ENCODE results near the gene POLD1.

POLD1 gene

GRCh38 chr19:50402544-50403301 is 18.6 kb downstream of the POLD1 start:
- H3K27me3 ChIP-seq (ENCODE audit: insufficient read depth, low read length) = no peaks in the 10 kb centered on the region
- peaks cover 57% of the 10 kb centered on the region for H3K36me3 ChIP-seq (ENCODE audit: insufficient read depth, low read depth, low read length)
- H3K4me3 ChIP-seq (ENCODE audit: low read length) = no peak overlapping the region

GRCh38 chr19:50406156-50406820 is 22.1 kb downstream of the POLD1 start:
- Histone ChIP-seq H3K4me1 (ENCODE audit: insufficient read depth, low read length) (no peaks in the 10 kb centered on the region), H3K27ac (ENCODE audit: low read length) (no peak overlapping the region), H3K9me3 (ENCODE audit: insufficient read depth, low read depth, low read length) (no peaks in the 10 kb centered on the region), H3K27me3 (ENCODE audit: insufficient read depth, low read length) (no peaks in the 10 kb centered on the region), H3K36me3 (ENCODE audit: insufficient read depth, low read depth, low read length) (peaks cover 77% of the 10 kb centered on the region), H3K4me3 (ENCODE audit: low read length) (no peak overlapping the region), H3K9ac (ENCODE audit: low read depth, low read length) (no peak overlapping the region)

More at GRCh38 chr19:50402544-50403301, 18.6 kb downstream of the POLD1 start:
- Histone ChIP-seq H3K9ac (ENCODE audit: low read depth, low read length) (no peak overlapping the region), H3K9me3 (ENCODE audit: insufficient read depth, low read depth, low read length) (no peaks in the 10 kb centered on the region), H3K27ac (ENCODE audit: low read length) (no peak overlapping the region), H3K4me1 (ENCODE audit: insufficient read depth, low read length) (no peaks in the 10 kb centered on the region)

- Histone ChIP-seq H3K9ac (ENCODE audit: low read depth, low read length) (no peak overlapping the region), H3K27ac (ENCODE audit: low read length) (no peak overlapping the region), H3K27me3 (ENCODE audit: insufficient read depth, low read length) (no peaks in the 10 kb centered on the region), H3K36me3 (ENCODE audit: insufficient read depth, low read depth, low read length) (peaks cover 77% of the 10 kb centered on the region), H3K4me1 (ENCODE audit: insufficient read depth, low read length) (no peaks in the 10 kb centered on the region), H3K9me3 (ENCODE audit: insufficient read depth, low read depth, low read length) (no peaks in the 10 kb centered on the region), H3K4me3 (ENCODE audit: low read length) (no peak overlapping the region)
Observed at GRCh38 chr19:50406829-50407228, 22.7 kb downstream of the POLD1 start.

- no peaks in the 10 kb centered on the region for H3K9me3 ChIP-seq (ENCODE audit: insufficient read depth, low read depth, low read length)
- H3K9ac ChIP-seq (ENCODE audit: low read depth, low read length) = no peak overlapping the region
- no peaks in the 10 kb centered on the region for H3K4me1 ChIP-seq (ENCODE audit: insufficient read depth, low read length)
- H3K27ac ChIP-seq (ENCODE audit: low read length) = no peak overlapping the region
- H3K27me3 ChIP-seq (ENCODE audit: insufficient read depth, low read length) = no peaks in the 10 kb centered on the region
- H3K36me3 ChIP-seq (ENCODE audit: insufficient read depth, low read depth, low read length) = peaks cover 68% of the 10 kb centered on the region
- no peak overlapping the region for H3K4me3 ChIP-seq (ENCODE audit: low read length)
Observed at GRCh38 chr19:50409347-50409746, 25.2 kb downstream of the POLD1 start.

- Histone ChIP-seq H3K9ac (ENCODE audit: low read depth, low read length) (no peak overlapping the region), H3K9me3 (ENCODE audit: insufficient read depth, low read depth, low read length) (no peaks in the 10 kb centered on the region), H3K36me3 (ENCODE audit: insufficient read depth, low read depth, low read length) (peaks cover 65% of the 10 kb centered on the region), H3K27ac (ENCODE audit: low read length) (no peak overlapping the region), H3K4me3 (ENCODE audit: low read length) (no peak overlapping the region), H3K4me1 (ENCODE audit: insufficient read depth, low read length) (no peaks in the 10 kb centered on the region), H3K27me3 (ENCODE audit: insufficient read depth, low read length) (no peaks in the 10 kb centered on the region)
Observed at GRCh38 chr19:50410109-50410508, 26.0 kb downstream of the POLD1 start.

GRCh38 chr19:50412419-50412818 is 28.3 kb downstream of the POLD1 start:
- no peak overlapping the region for H3K9ac ChIP-seq (ENCODE audit: low read depth, low read length)
- no peaks in the 10 kb centered on the region for H3K4me1 ChIP-seq (ENCODE audit: insufficient read depth, low read length)
- no peak overlapping the region for H3K4me3 ChIP-seq (ENCODE audit: low read length)
- H3K27me3 ChIP-seq (ENCODE audit: insufficient read depth, low read length) = no peaks in the 10 kb centered on the region
- peaks cover 45% of the 10 kb centered on the region for H3K36me3 ChIP-seq (ENCODE audit: insufficient read depth, low read depth, low read length)
- H3K9me3 ChIP-seq (ENCODE audit: insufficient read depth, low read depth, low read length) = no peaks in the 10 kb centered on the region
- H3K27ac ChIP-seq (ENCODE audit: low read length) = no peak overlapping the region

- no peaks in the 10 kb centered on the region for H3K9me3 ChIP-seq (ENCODE audit: insufficient read depth, low read depth, low read length)
- H3K9ac ChIP-seq (ENCODE audit: low read depth, low read length) = no peak overlapping the region
- H3K27me3 ChIP-seq (ENCODE audit: insufficient read depth, low read length) = no peaks in the 10 kb centered on the region; the same call in 1 of the 2 replicates
- H3K27ac ChIP-seq (ENCODE audit: low read length) = no peak overlapping the region
- no peak overlapping the region for H3K4me3 ChIP-seq (ENCODE audit: low read length)
- H3K4me1 ChIP-seq (ENCODE audit: insufficient read depth, low read length) = no peaks in the 10 kb centered on the region; the same call in 1 of the 2 replicates
- peaks cover 45% of the 10 kb centered on the region for H3K36me3 ChIP-seq (ENCODE audit: insufficient read depth, low read depth, low read length)
Observed at GRCh38 chr19:50413096-50413495, 28.9 kb downstream of the POLD1 start.

GRCh38 chr19:50413531-50413930 is 29.4 kb downstream of the POLD1 start:
- no peak overlapping the region for H3K27ac ChIP-seq (ENCODE audit: low read length)
- H3K4me1 ChIP-seq (ENCODE audit: insufficient read depth, low read length) = no peaks in the 10 kb centered on the region; the same call in 1 of the 2 replicates
- no peak overlapping the region for H3K9ac ChIP-seq (ENCODE audit: low read depth, low read length)
- H3K4me3 ChIP-seq (ENCODE audit: low read length) = no peak overlapping the region
- peaks cover 42% of the 10 kb centered on the region for H3K36me3 ChIP-seq (ENCODE audit: insufficient read depth, low read depth, low read length)
- H3K27me3 ChIP-seq (ENCODE audit: insufficient read depth, low read length) = peaks cover 3% of the 10 kb centered on the region
- no peaks in the 10 kb centered on the region for H3K9me3 ChIP-seq (ENCODE audit: insufficient read depth, low read depth, low read length)

GRCh38 chr19:50414864-50415660 is 30.9 kb downstream of the POLD1 start:
- Histone ChIP-seq H3K27ac (ENCODE audit: low read length) (no peak overlapping the region), H3K9me3 (ENCODE audit: insufficient read depth, low read depth, low read length) (no peaks in the 10 kb centered on the region), H3K36me3 (ENCODE audit: insufficient read depth, low read depth, low read length) (peaks cover 27% of the 10 kb centered on the region), H3K4me1 (ENCODE audit: insufficient read depth, low read length) (peaks cover 4% of the 10 kb centered on the region; the same call in 1 of the 2 replicates), H3K4me3 (ENCODE audit: low read length) (no peak overlapping the region), H3K27me3 (ENCODE audit: insufficient read depth, low read length) (peaks cover 18% of the 10 kb centered on the region), H3K9ac (ENCODE audit: low read depth, low read length) (no peak overlapping the region)

GRCh38 chr19:50415661-50416033 is 31.5 kb downstream of the POLD1 start:
- no peaks in the 10 kb centered on the region for H3K9me3 ChIP-seq (ENCODE audit: insufficient read depth, low read depth, low read length)
- no peak overlapping the region for H3K4me3 ChIP-seq (ENCODE audit: low read length)
- no peak overlapping the region for H3K9ac ChIP-seq (ENCODE audit: low read depth, low read length)
- peaks cover 21% of the 10 kb centered on the region for H3K27me3 ChIP-seq (ENCODE audit: insufficient read depth, low read length)
- no peak overlapping the region for H3K27ac ChIP-seq (ENCODE audit: low read length)
- peaks cover 21% of the 10 kb centered on the region; the same call in 1 of the 2 replicates for H3K36me3 ChIP-seq (ENCODE audit: insufficient read depth, low read depth, low read length)
- H3K4me1 ChIP-seq (ENCODE audit: insufficient read depth, low read length) = peaks cover 5% of the 10 kb centered on the region; the same call in 1 of the 2 replicates

GRCh38 chr19:50416034-50416977 is 32.2 kb downstream of the POLD1 start:
- Histone ChIP-seq H3K27ac (ENCODE audit: low read length) (no peak overlapping the region), H3K27me3 (ENCODE audit: insufficient read depth, low read length) (peaks cover 21% of the 10 kb centered on the region), H3K36me3 (ENCODE audit: insufficient read depth, low read depth, low read length) (peaks cover 15% of the 10 kb centered on the region; the same call in 1 of the 2 replicates), H3K4me3 (ENCODE audit: low read length) (no peak overlapping the region), H3K4me1 (ENCODE audit: insufficient read depth, low read length) (peaks cover 5% of the 10 kb centered on the region; the same call in 1 of the 2 replicates), H3K9ac (ENCODE audit: low read depth, low read length) (no peak overlapping the region), H3K9me3 (ENCODE audit: insufficient read depth, low read depth, low read length) (no peaks in the 10 kb centered on the region)

All from iPS-20b (cell line).